Measurements from ENCODE around the gene SAPCD2.

DNA sequence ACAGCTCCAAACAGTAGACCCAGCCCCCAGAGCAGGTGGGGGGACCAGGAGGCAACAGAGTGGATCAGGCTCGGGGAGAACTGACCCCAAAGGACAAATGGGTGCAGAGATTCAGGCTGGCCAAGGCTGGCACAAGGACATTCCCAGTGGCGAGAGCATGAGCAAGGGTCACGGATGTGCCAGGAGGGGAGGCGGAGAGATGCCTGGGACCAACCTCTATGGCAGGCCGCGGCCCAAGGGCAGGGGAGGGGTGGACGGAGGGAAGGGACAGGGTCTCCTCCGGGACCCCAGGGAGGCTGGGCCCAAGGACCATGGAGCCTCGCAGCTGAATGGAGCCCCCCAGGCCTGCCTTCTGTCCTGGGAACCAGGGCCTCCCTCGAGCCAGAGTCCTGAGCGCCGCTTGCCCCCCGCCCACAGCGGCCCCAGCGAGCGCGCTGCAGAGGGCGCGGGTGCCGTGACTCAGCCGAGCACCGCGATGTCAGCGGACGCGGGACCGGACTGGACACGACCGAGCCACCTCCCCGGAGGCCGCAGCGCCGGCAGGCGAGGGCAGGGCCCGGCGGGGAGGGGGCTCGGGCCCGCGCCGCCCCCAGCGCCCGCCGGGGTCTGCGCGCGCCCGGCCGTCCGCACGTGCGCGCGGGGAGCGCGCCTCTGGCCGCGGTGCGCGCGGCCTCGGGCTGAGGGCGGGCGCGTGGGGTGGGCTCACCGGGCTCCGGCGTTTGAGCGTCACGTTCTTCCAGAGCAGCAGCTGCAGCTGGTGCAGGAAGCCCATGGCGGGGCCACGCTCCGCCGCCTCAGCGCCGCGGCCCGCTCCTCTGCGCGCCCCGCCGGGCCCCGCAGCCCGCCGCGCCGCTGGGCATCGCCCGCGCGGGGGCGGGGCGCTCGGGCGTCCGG lies 42.7 kb downstream of the SAPCD2 start, which contains the start of gene ABCA2:
- TF ChIP-seq PRMT5 (CRISPR knock-in tag; IDR thresholded peaks at IDR 0.05) (no peak), TCF3 (CRISPR knock-in tag; IDR thresholded peaks at IDR 0.05) (no peak), YY1 (IDR thresholded peaks at IDR 0.05; ENCODE audit: borderline replicate concordance in 1 of 3, control insufficient read depth in 1 of 3, extremely low read depth in 1 of 3, insufficient read depth in 3 of 3, insufficient read length in 1 of 3, insufficient replicate concordance in 2 of 3, low read depth in 1 of 3, low read length in 2 of 3) (no peak), TGIF2 (CRISPR knock-in tag; IDR thresholded peaks at IDR 0.05) (no peak), SNRNP70 (optimal IDR thresholded peaks at IDR 0.05; ENCODE audit: low read depth, low read length) (no peak)
- TF ChIP-seq, protein P1, sequence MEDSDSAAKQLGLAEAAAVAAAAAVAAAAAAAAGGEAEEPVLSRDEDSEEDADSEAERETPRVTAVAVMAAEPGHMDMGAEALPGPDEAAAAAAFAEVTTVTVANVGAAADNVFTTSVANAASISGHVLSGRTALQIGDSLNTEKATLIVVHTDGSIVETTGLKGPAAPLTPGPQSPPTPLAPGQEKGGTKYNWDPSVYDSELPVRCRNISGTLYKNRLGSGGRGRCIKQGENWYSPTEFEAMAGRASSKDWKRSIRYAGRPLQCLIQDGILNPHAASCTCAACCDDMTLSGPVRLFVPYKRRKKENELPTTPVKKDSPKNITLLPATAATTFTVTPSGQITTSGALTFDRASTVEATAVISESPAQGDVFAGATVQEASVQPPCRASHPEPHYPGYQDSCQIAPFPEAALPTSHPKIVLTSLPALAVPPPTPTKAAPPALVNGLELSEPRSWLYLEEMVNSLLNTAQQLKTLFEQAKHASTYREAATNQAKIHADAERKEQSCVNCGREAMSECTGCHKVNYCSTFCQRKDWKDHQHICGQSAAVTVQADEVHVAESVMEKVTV (CRISPR knock-in tag; IDR thresholded peaks at IDR 0.05) = no peak

Data from K562 (cell line).